ENCODE data around the gene SPON2.

The SPON2 gene

GRCh38 chr4:1152290-1152689, 20.1 kb downstream of the SPON2 start:
- in situ Hi-C loops (cut with MboI; ENCODE audit: low sequenced_read_pairs), result no loop called here

GRCh38 chr4:1151541-1151940, 20.8 kb downstream of the SPON2 start:
- in situ Hi-C loops (cut with MboI; ENCODE audit: low sequenced_read_pairs), result no loop called here

GRCh38 chr4:1150875-1151274, 21.5 kb downstream of the SPON2 start:
- in situ Hi-C loops (cut with MboI; ENCODE audit: low sequenced_read_pairs), result no loop called here

- in situ Hi-C loops (cut with MboI; ENCODE audit: low sequenced_read_pairs), result loop anchor here (10.0 to 25.0 kb wide), 2 partner anchors 125 to 222 kb away; no protein-coding TSS in a partner anchor
Measured at GRCh38 chr4:1139860-1140259, 32.5 kb downstream of the SPON2 start.

- in situ Hi-C loops (cut with MboI; ENCODE audit: low sequenced_read_pairs), result loop anchor here (10.0 to 25.0 kb wide), 2 partner anchors 127 to 224 kb away; no protein-coding TSS in a partner anchor
Measured at GRCh38 chr4:1137850-1138249, 34.5 kb downstream of the SPON2 start.

- in situ Hi-C loops (cut with MboI; ENCODE audit: low sequenced_read_pairs), result loop anchor here (10.0 to 25.0 kb wide), 2 partner anchors 128 to 225 kb away; no protein-coding TSS in a partner anchor
Measured at GRCh38 chr4:1137063-1137776, 35.2 kb downstream of the SPON2 start.

- in situ Hi-C loops (cut with MboI; ENCODE audit: low sequenced_read_pairs), result loop anchor here (10.0 to 25.0 kb wide), 2 partner anchors 129 to 226 kb away; no protein-coding TSS in a partner anchor
Measured at GRCh38 chr4:1136048-1136447, 36.3 kb downstream of the SPON2 start.

- in situ Hi-C loops (cut with MboI; ENCODE audit: low sequenced_read_pairs), result loop anchor here (10.0 to 25.0 kb wide), 2 partner anchors 132 to 229 kb away; no protein-coding TSS in a partner anchor
Measured at GRCh38 chr4:1133033-1133432, 39.4 kb downstream of the SPON2 start.

GRCh38 chr4:1130316-1131186, 41.8 kb downstream of the SPON2 start:
- in situ Hi-C loops (cut with MboI; ENCODE audit: low sequenced_read_pairs), result loop anchor here (10.0 to 25.0 kb wide), 2 partner anchors 134 to 232 kb away; no protein-coding TSS in a partner anchor

- in situ Hi-C loops (cut with MboI; ENCODE audit: low sequenced_read_pairs), result loop anchor here (25.0 kb wide), 1 partner anchor 236 kb away; no protein-coding TSS in a partner anchor
Measured at GRCh38 chr4:1126506-1126905, 45.9 kb downstream of the SPON2 start.

- in situ Hi-C loops (cut with MboI; ENCODE audit: low sequenced_read_pairs), result loop anchor here (25.0 kb wide), 1 partner anchor 237 kb away; no protein-coding TSS in a partner anchor
Measured at GRCh38 chr4:1125466-1125865, 46.9 kb downstream of the SPON2 start.

- in situ Hi-C loops (cut with MboI; ENCODE audit: low sequenced_read_pairs), result loop anchor here (25.0 kb wide), 1 partner anchor 237 kb away; no protein-coding TSS in a partner anchor
Measured at GRCh38 chr4:1124818-1125217, 47.6 kb downstream of the SPON2 start.

- in situ Hi-C loops (cut with MboI; ENCODE audit: low sequenced_read_pairs), result no loop called here
Measured at GRCh38 chr4:1122505-1122904, 49.9 kb downstream of the SPON2 start.

Measured in HL-60/S4 treated with phorbol 12-myristate 13-acetate at 8.2 ng/mL for 4 days and 3 days (cell line).